Vein endothelial cell (primary cell): ENCODE data around the gene SOX30. TPM values are rescaled to one million over a fixed set of nuclear protein-coding genes. Genes with fewer than 3 reads are reported as not detected.

Source experiments
- small RNA-seq: library from RNA; depleted of rRNA; stranded (forward); fragments of <200 nt; gene quantifications from one replicate; pipeline ENCODE3, GENCODE V24; 2012
- total RNA-seq: library from RNA; depleted of rRNA; stranded (reverse); fragments of >200 nt; gene quantifications from 2 replicates; pipeline ENCODE4 v1.2.3, GENCODE V29; 2012

Gene SOX30
- not detected in 2 replicates for total RNA-seq

GRCh38 chr5:157652377-157652692, at the start of gene SOX30:
TSS of gene SOX30 (minus strand) at chr5:157652438. CDS start at chr5:157652078, 360 bp downstream.

GRCh38 chr5:157670662-157671591, 18.7 kb upstream of the SOX30 start, which contains the start of gene C5orf52:
TSS of gene C5orf52 (plus strand) at chr5:157671533. CDS start at chr5:157671615, 82 bp downstream.

Small RNAs within 50 kb of the gene (small RNA-seq; reads per million reads assigned to genes)
- gene RNU6-390P: not detected

Other genes starting within 250 kb of the SOX30 start
- gene NIPAL4, start 192.2 kb downstream of the SOX30 start, total RNA-seq: not detected in 2 replicates
- 35.9 and 60.1 TPM in 2 replicates for gene ADAM19, start 76.7 kb downstream of the SOX30 start, total RNA-seq
- gene C5orf52, start 19.1 kb upstream of the SOX30 start, total RNA-seq: not detected in 2 replicates
- gene THG1L, start 79.0 kb upstream of the SOX30 start, total RNA-seq: 8.8 and 9.1 TPM in 2 replicates
- gene LSM11, start 91.3 kb upstream of the SOX30 start, total RNA-seq: 8.2 and 8.5 TPM in 2 replicates
- gene CLINT1, start 206.7 kb upstream of the SOX30 start, total RNA-seq: 90.5 and 98.6 TPM in 2 replicates